GM23338 (cell line): ENCODE results near the gene NUDT21. TPM values are rescaled to one million over a fixed set of nuclear protein-coding genes. Genes with fewer than 3 reads are reported as not detected.

ENCODE experiments used
- ATAC-seq: fragments of 200-7000 bp; cut with Tn5 transposase; 3 replicates; pipeline ENCODE4 v1.9.1; 2020
- DNase-seq: peaks from one replicate; pipeline ENCODE4 v3.0.0-alpha.2; 2015; ENCODE audit warnings: low spot score
- H2AFZ ChIP-seq: fragments of 200-600 bp; sonication (generic); 2 replicates; pipeline ENCODE4 v1.8.0; 2016; ENCODE audit warnings: antibody characterized with exemption, mild to moderate bottlenecking, moderate library complexity
- H3F3A ChIP-seq: fragments of 200-600 bp; sonication (generic); replicated peaks from 2 replicates; pipeline ENCODE4 v1.8.0; 2017; ENCODE audit warnings: antibody characterized with exemption, mixed run types, low read depth
- H3K27ac ChIP-seq: fragments of 200-600 bp; sonication (generic); 2 replicates; pipeline ENCODE4 v1.6.1; 2016; ENCODE audit warnings: low read depth
- H3K27me3 ChIP-seq: fragments of 200-600 bp; sonication (generic); 2 replicates; pipeline ENCODE4 v1.8.0; 2016; ENCODE audit warnings: mild to moderate bottlenecking, mixed run types, moderate library complexity; ENCODE audit not compliant: insufficient read depth
- H3K36me3 ChIP-seq: fragments of 200-600 bp; sonication (generic); 2 replicates; pipeline ENCODE4 v1.8.0; 2016; ENCODE audit warnings: mild to moderate bottlenecking; ENCODE audit not compliant: insufficient read depth
- H3K4me1 ChIP-seq: fragments of 200-600 bp; sonication (generic); 2 replicates; pipeline ENCODE4 v1.8.0; 2016; ENCODE audit warnings: mild to moderate bottlenecking, moderate library complexity; ENCODE audit not compliant: insufficient read depth
- H3K4me2 ChIP-seq: fragments of 200-600 bp; sonication (generic); 2 replicates; pipeline ENCODE4 v1.7.1; 2017; ENCODE audit warnings: mixed run types
- H3K4me3 ChIP-seq: fragments of 200-600 bp; sonication (generic); 2 replicates; pipeline ENCODE4 v1.6.1; 2016; ENCODE audit warnings: mixed run types
- H3K79me2 ChIP-seq: fragments of 200-600 bp; sonication (generic); replicated peaks from 2 replicates; pipeline ENCODE4 v1.8.0; 2017; ENCODE audit warnings: mild to moderate bottlenecking; ENCODE audit not compliant: insufficient read depth
- H3K9me2 ChIP-seq: fragments of 200-600 bp; sonication (generic); 2 replicates; pipeline ENCODE4 v1.8.0; 2017; ENCODE audit not compliant: insufficient read depth
- H4K20me1 ChIP-seq: fragments of 200-600 bp; sonication (generic); replicated peaks from 2 replicates; pipeline ENCODE4 v1.8.0; 2017; ENCODE audit warnings: mild to moderate bottlenecking; ENCODE audit not compliant: insufficient read depth
- H3K27ac Mint-ChIP-seq: 2 replicates; pipeline ENCODE4 v1.8.0; 2020; ENCODE audit warnings: inconsistent platforms, mild to moderate bottlenecking, moderate library complexity, mixed read lengths
- H3K27me3 Mint-ChIP-seq: 3 replicates; pipeline ENCODE4 v1.8.0; 2022; ENCODE audit warnings: low read depth, mild to moderate bottlenecking, moderate library complexity, mixed read lengths, inconsistent platforms; ENCODE audit not compliant: insufficient read depth, poor library complexity
- H3K36me3 Mint-ChIP-seq: 3 replicates; pipeline ENCODE4 v1.8.0; 2021; ENCODE audit warnings: low read depth, mild to moderate bottlenecking, inconsistent platforms, moderate library complexity, mixed read lengths
- H3K4me1 Mint-ChIP-seq: 3 replicates; pipeline ENCODE4 v1.8.0; 2020; ENCODE audit warnings: mild to moderate bottlenecking, inconsistent platforms, mixed read lengths
- H3K4me3 Mint-ChIP-seq: 3 replicates; pipeline ENCODE4 v1.8.0; 2021; ENCODE audit warnings: moderate library complexity, mild to moderate bottlenecking, inconsistent platforms, mixed read lengths
- H3K9me3 Mint-ChIP-seq: 3 replicates; pipeline ENCODE4 v1.8.0; 2020; ENCODE audit warnings: moderate library complexity, mild to moderate bottlenecking, inconsistent platforms, mixed read lengths
- CREB1 ChIP-seq: fragments of 250-450 bp; sonication (Bioruptor Pico); IDR thresholded peaks from 2 replicates; pipeline ENCODE4 v1.5.0; 2020; ENCODE audit warnings: low read depth, mild to moderate bottlenecking, moderate library complexity
- ETS1 ChIP-seq: IDR thresholded peaks from 2 replicates; pipeline ENCODE4 v1.6.1; 2016; ENCODE audit warnings: antibody characterized with exemption
- EZH2 ChIP-seq: fragments of 200-600 bp; sonication (generic); IDR thresholded peaks from one replicate; pipeline ENCODE4 v1.8.0; 2017; ENCODE audit warnings: antibody characterized with exemption, mild to moderate bottlenecking, low read depth; ENCODE audit not compliant: unreplicated experiment
- EZH2phosphoT487 ChIP-seq: fragments of 200-600 bp; sonication (generic); IDR thresholded peaks from one replicate; pipeline ENCODE4 v1.8.1; 2018; ENCODE audit warnings: antibody characterized with exemption; ENCODE audit not compliant: unreplicated experiment
- JUNB ChIP-seq: IDR thresholded peaks from one replicate; pipeline ENCODE4 v1.6.1; 2016; ENCODE audit warnings: antibody characterized with exemption; ENCODE audit not compliant: unreplicated experiment
- NANOG ChIP-seq: IDR thresholded peaks from 2 replicates; pipeline ENCODE4 v1.6.1; 2016; ENCODE audit warnings: antibody characterized with exemption, borderline replicate concordance
- POLR2AphosphoS5 ChIP-seq: IDR thresholded peaks from 2 replicates; pipeline ENCODE4 v1.6.1; 2016; ENCODE audit warnings: antibody characterized with exemption, low read depth
- REST ChIP-seq: IDR thresholded peaks from one replicate; pipeline ENCODE4 v1.6.1; 2018; ENCODE audit warnings: antibody characterized with exemption; ENCODE audit not compliant: unreplicated experiment
- STAT1 ChIP-seq: IDR thresholded peaks from one replicate; pipeline ENCODE4 v1.6.1; 2016; ENCODE audit warnings: antibody characterized with exemption; ENCODE audit not compliant: unreplicated experiment
- ZNF114 ChIP-seq: fragments of 250-450 bp; sonication (Bioruptor Pico); IDR thresholded peaks from 2 replicates; pipeline ENCODE4 v1.5.0; 2020; ENCODE audit warnings: mild to moderate bottlenecking, moderate library complexity
- ZNF331 ChIP-seq: fragments of 250-450 bp; sonication (Bioruptor Pico); IDR thresholded peaks from 2 replicates; pipeline ENCODE4 v1.5.0; 2020; ENCODE audit warnings: low read depth, mild to moderate bottlenecking, moderate library complexity
- ZNF462 ChIP-seq: fragments of 250-450 bp; sonication (Bioruptor Pico); IDR thresholded peaks from 2 replicates; pipeline ENCODE4 v1.5.0; 2020; ENCODE audit warnings: mild to moderate bottlenecking, moderate library complexity
- polyA plus RNA-seq: library from polyadenylated mRNA; unstranded; fragments of >200 nt; fragmentation: Nextera tagmentation; extraction: Ambion mirVana; gene quantifications from 2 replicates; pipeline ENCODE4 v1.2.1, GENCODE V29; 2016
- total RNA-seq: library from RNA; depleted of rRNA; stranded (reverse); fragments of >200 nt; shearing (Covaris generic); gene quantifications from 2 replicates; pipeline ENCODE4 v1.2.3, GENCODE V29; 2014

The NUDT21 gene
- total and polyA plus RNA-seq, 2 experiments from 2014 or later = 83.4 to 132 TPM

- no peaks in the 10 kb centered on the region for H3F3A ChIP-seq
- H3K4me1 Mint-ChIP-seq = no peaks in the 10 kb centered on the region
- TF ChIP-seq POLR2AphosphoS5 (no peak), JUNB (no peak), ZNF114 (CRISPR knock-in tag) (no peak), NANOG (no peak), ZNF331 (no peak)
- DNase-seq = no peak
- H3K4me2 ChIP-seq = no peak overlapping the region
- no peaks in the 10 kb centered on the region for H3K4me1 ChIP-seq
- H3K36me3 ChIP-seq = peaks cover 71% of the 10 kb centered on the region
- no peaks in the 10 kb centered on the region for H3K27me3 Mint-ChIP-seq
- no peak overlapping the region for H3K27ac ChIP-seq
- no peaks in the 10 kb centered on the region for H3K27me3 ChIP-seq
- H3K27ac Mint-ChIP-seq = no peak overlapping the region
- H3K4me3 ChIP-seq = no peak overlapping the region
- H3K9me3 Mint-ChIP-seq = no peaks in the 10 kb centered on the region
- no peak overlapping the region for H3K4me3 Mint-ChIP-seq
- H3K79me2 ChIP-seq = no peaks in the 10 kb centered on the region
- H3K36me3 Mint-ChIP-seq = peaks cover 64% of the 10 kb centered on the region
- H3K9me2 ChIP-seq = no peaks in the 10 kb centered on the region
- H4K20me1 ChIP-seq = peaks cover 27% of the 10 kb centered on the region
- ATAC-seq = no peak
- no peak overlapping the region for H2AFZ ChIP-seq
These were observed 9.0 kb upstream of the NUDT21 start for GRCh38 chr16:56460101-56460500.

GRCh38 chr16:56457927-56458470, 6.9 kb upstream of the NUDT21 start:
- no peak overlapping the region for H3K4me3 Mint-ChIP-seq
- H3K36me3 ChIP-seq = peaks cover 60% of the 10 kb centered on the region
- TF ChIP-seq CREB1 (CRISPR knock-in tag) = no peak
- TF ChIP-seq ETS1 = no peak
- TF ChIP-seq ZNF114 (CRISPR knock-in tag) = no peak
- no peak for TF ChIP-seq EZH2phosphoT487
- no peak for TF ChIP-seq ZNF462 (CRISPR knock-in tag)
- no peak for TF ChIP-seq STAT1
- no peak for TF ChIP-seq ZNF331
- TF ChIP-seq POLR2AphosphoS5 = no peak
- no peak for TF ChIP-seq REST
- TF ChIP-seq EZH2 = no peak

More at GRCh38 chr16:56457927-56458470, 6.9 kb upstream of the NUDT21 start:
- H3K27ac ChIP-seq = no peak overlapping the region
- DNase-seq = no peak
- Mint-ChIP-seq H3K27ac (no peak overlapping the region), H3K36me3 (peaks cover 70% of the 10 kb centered on the region), H3K4me1 (no peaks in the 10 kb centered on the region), H3K27me3 (no peaks in the 10 kb centered on the region), H3K9me3 (no peaks in the 10 kb centered on the region)
- no peak for ATAC-seq
- H3K27me3 ChIP-seq = no peaks in the 10 kb centered on the region
- H3K4me2 ChIP-seq = no peak overlapping the region
- 0 out of 2 replicates have a peak, but pooled peaks cover 3% of the 10 kb centered on the region for H3K4me1 ChIP-seq
- H4K20me1 ChIP-seq = peaks cover 27% of the 10 kb centered on the region
- H3K79me2 ChIP-seq = peaks cover 8% of the 10 kb centered on the region
- no peaks in the 10 kb centered on the region for H3F3A ChIP-seq
- H3K4me3 ChIP-seq = no peak overlapping the region
- no peak overlapping the region for H2AFZ ChIP-seq
- H3K9me2 ChIP-seq = no peaks in the 10 kb centered on the region
